K562 (cell line): ENCODE measurements around the gene CBX2. TPM values are rescaled to one million over a fixed set of nuclear protein-coding genes. Genes with fewer than 3 reads are reported as not detected.

Experiments used
- ATAC-seq: fragments of 200-7000 bp; cut with Tn5 transposase; 3 replicates; pipeline ENCODE4 v1.9.1; 2020; ENCODE audit warnings: moderate library complexity
- BruUV-seq: library from RNA; stranded (reverse); fragments of 400-500 nt; replicated peaks from 2 replicates; lab custom pipeline; 2021; lab: Mats Ljungman, UMichigan
- CTCF ChIA-PET: fragments of 300-600 bp; formaldehyde crosslinking; extraction: SDS; loops from one replicate; lab custom pipeline; 2021; ENCODE audit warnings: low intra/inter-chr PET ratio; lab: Yijun Ruan, JAX
- POLR2A ChIA-PET: fragments of 300-600, 350-650 bp; sonication (Branson Sonifier 250); formaldehyde crosslinking; extraction: SDS; loops from one replicate; lab custom pipeline; 2021; ENCODE audit warnings: antibody characterized with exemption, inconsistent platforms; lab: Yijun Ruan, JAX
- DNase-seq, 4 experiments: peaks; one replicate each; pipeline versions ENCODE4 v3.0.0 to v3.0.0-alpha.2; 2011 to 2018; ENCODE audit warnings: low spot score in 3 of 4, mixed read lengths in 3 of 4; ENCODE audit errors: extremely low read depth in 1 of 4
- FAIRE-seq: peaks from 2 replicates; lab custom pipeline; 2011; peaks lifted over from hg19 to GRCh38; lab: Jason Lieb, UNC
- H2AFZ ChIP-seq: 2 replicates; pipeline ENCODE4 v1.6.0; 2011; ENCODE audit warnings: low read depth, low read length, control low read depth, inconsistent platforms
- H3K27ac ChIP-seq: fragments of 200-600 bp; 3 replicates; pipeline ENCODE4 v1.8.0; 2011; ENCODE audit warnings: low read depth, mild to moderate bottlenecking, control low read depth, inconsistent platforms, low read length, moderate library complexity, mixed read lengths; ENCODE audit errors: extremely low read depth
- H3K27me3 ChIP-seq, 2 experiments: fragments of 300-600 bp in 1 of 2; 2 replicates in 1 of 2; 3 replicates in 1 of 2; pipeline versions ENCODE4 v1.6.0 to v1.8.0; 2011; ENCODE audit warnings: inconsistent platforms in 2 of 2, low read length in 2 of 2, mild to moderate bottlenecking in 1 of 2, mixed read lengths in 1 of 2, moderate library complexity in 1 of 2; ENCODE audit not compliant: control insufficient read depth in 2 of 2, insufficient read depth in 2 of 2
- H3K36me3 ChIP-seq: fragments of 300-600 bp; 3 replicates; pipeline ENCODE4 v1.8.0; 2011; ENCODE audit warnings: mild to moderate bottlenecking, low read length, inconsistent platforms; ENCODE audit not compliant: control insufficient read depth, insufficient read depth
- H3K4me1 ChIP-seq, 2 experiments: fragments of 200-600 bp in 1 of 2; replicated peaks in 1 of 2; 2 replicates in 1 of 2; 3 replicates in 1 of 2; pipeline versions ENCODE4 v1.5.1 to v1.8.0; 2011; ENCODE audit warnings: inconsistent platforms in 2 of 2, low read length in 2 of 2, mild to moderate bottlenecking in 1 of 2, mixed read lengths in 1 of 2, moderate library complexity in 1 of 2; ENCODE audit not compliant: control insufficient read depth in 2 of 2, insufficient read depth in 2 of 2
- H3K4me2 ChIP-seq: 2 replicates; pipeline ENCODE4 v1.6.1; 2011; ENCODE audit warnings: low read length, control low read depth, inconsistent platforms, mixed read lengths; ENCODE audit not compliant: insufficient read depth
- H3K4me3 ChIP-seq: fragments of 200-600 bp; sonication (generic), shearing (Covaris generic); 2 replicates; pipeline ENCODE4 v1.5.1; 2016; ENCODE audit warnings: control low read depth, inconsistent platforms
- H3K79me2 ChIP-seq: fragments of 200-600 bp; 3 replicates; pipeline ENCODE4 v1.8.0; 2011; ENCODE audit warnings: low read length, inconsistent platforms; ENCODE audit not compliant: control insufficient read depth, insufficient read depth
- H3K9ac ChIP-seq, 2 experiments: 2 replicates each; pipeline versions ENCODE4 v1.6.0 to v1.6.1; 2011; ENCODE audit warnings: low read depth in 2 of 2, low read length in 2 of 2, control low read depth in 1 of 2, inconsistent platforms in 1 of 2, mild to moderate bottlenecking in 1 of 2, mixed read lengths in 1 of 2; ENCODE audit not compliant: insufficient read depth in 1 of 2
- H3K9me1 ChIP-seq: one replicate; pipeline ENCODE4 v1.6.0; 2011; ENCODE audit warnings: inconsistent platforms, mild to moderate bottlenecking, low read length, moderate library complexity; ENCODE audit not compliant: control insufficient read depth, insufficient read depth
- H3K9me3 ChIP-seq: replicated peaks from 2 replicates; pipeline ENCODE4 v1.5.1; 2011; ENCODE audit warnings: low read depth, low read length, inconsistent platforms; ENCODE audit not compliant: control insufficient read depth, insufficient read depth
- H4K20me1 ChIP-seq: replicated peaks from 2 replicates; pipeline ENCODE4 v1.6.1; 2011; ENCODE audit warnings: low read length, inconsistent platforms, mixed read lengths; ENCODE audit not compliant: control insufficient read depth, insufficient read depth
- SMARCA5 ChIP-seq: fragments of 450-650 bp; IDR thresholded peaks from 2 replicates; pipeline ENCODE4 v1.6.1; 2016
- ZBTB33 ChIP-seq: sonication (generic); formaldehyde crosslinking; IDR thresholded peaks from 2 replicates; pipeline ENCODE4 v1.8.1; 2023; ENCODE audit warnings: mild to moderate bottlenecking, missing genetic modification reagents
- WGBS: fragments of 100-300 bp; shearing (Covaris generic); methylation state at CpG from one replicate; pipeline ENCODE4 v1.1.6; 2016; ENCODE audit warnings: low coverage, mixed read lengths; ENCODE audit not compliant: insufficient coverage; ENCODE audit errors: missing lambda C conversion rate; 5-methylcytosine and 5-hydroxymethylcytosine counted together
- in situ Hi-C: fragments of 300-500 bp; cut with MboI; formaldehyde crosslinking; loops from 4 replicates; pipeline ENCODE4 v1.15.0; 2018; ENCODE audit warnings: inconsistent platforms, mixed read lengths
- intact Hi-C: fragments of 100-400 bp; cut with micrococcal nuclease; formaldehyde crosslinking; loops from 2 replicates; pipeline ENCODE4 v1.14.2; 2022
- polyA plus RNA-seq, 8 experiments: library from polyadenylated mRNA; depleted of rRNA in 4 of 8; stranded (reverse) in 5 of 8; unstranded in 3 of 8; fragments of >200 nt; fragmentation: Nextera tagmentation in 2 of 8; fragmentation: Illumina TruSeq in 1 of 8; extraction: Ambion mirVana in 2 of 8; extraction: Trizol in 1 of 8; gene quantifications; 2 replicates each; pipeline versions ENCODE4 v1.2.1 to v1.2.3, GENCODE V29; 2011 to 2014; ENCODE audit warnings: inconsistent platforms in 1 of 8, missing spikeins in 1 of 8
- total RNA-seq, 7 experiments: library from RNA; depleted of rRNA in 6 of 7; stranded (reverse); fragments of >200 nt in 6 of 7; fragmentation: Illumina TruSeq in 2 of 7; extraction: Trizol in 2 of 7; gene quantifications; 2 replicates each; pipeline versions ENCODE4 v1.2.1 to v1.2.3, GENCODE V29; 2011 to 2021; ENCODE audit warnings: low replicate concordance in 1 of 7

The CBX2 gene
- total and polyA plus RNA-seq, 9 of the 15 experiments (the other 6 are each of a cell fraction or from before 2014, with no cell fraction given) = 0.66 to 26.9 (median 13.9) TPM

GRCh38 chr17:79815836-79816461 is 38.0 kb downstream of the CBX2 start:
- Histone ChIP-seq H4K20me1 (no peaks in the 10 kb centered on the region), H3K27me3 (no peaks in the 10 kb centered on the region), H3K36me3 (no peaks in the 10 kb centered on the region), H3K9ac (no peak overlapping the region), H3K4me3 (no peak overlapping the region), H3K27ac (no peak overlapping the region), H3K9me3 (no peaks in the 10 kb centered on the region), H3K4me1 (peaks cover 40 to 72% of the 10 kb centered on the region in 2 experiments), H2AFZ (no peak overlapping the region), H3K9me1 (no peaks in the 10 kb centered on the region), H3K79me2 (no peaks in the 10 kb centered on the region), H3K4me2 (no peak overlapping the region)
- ChIA-PET CTCF (no interaction called here), POLR2A (interaction anchor here (0.7 to 18.8 kb wide), 2 partner anchors 17 to 57 kb away, joined by 3 to 386 read pairs; partner anchors contain the start of gene CBX4)
- ATAC-seq (no peak), DNase-seq (no peak), FAIRE-seq (no peak)
- 0 out of 2 replicates have a peak, but pooled peaks have one; percentile 16 for TF ChIP-seq ZBTB33 (CRISPR knock-in tag)
- no peak for TF ChIP-seq SMARCA5
- WGBS = 84% methylated on average over 20 of the region's 41 CpGs
- in situ Hi-C loops = no loop called here
- intact Hi-C loops = no loop called here
- BruUV-seq = no TSS peak
